Measurements from ENCODE around the gene CCDC154.
"Not testable (repeated sequence)": the region's sequence is repeated elsewhere in the genome, so short reads cannot be mapped to it uniquely, and the experiment has no call there.

Gene CCDC154

DNA sequence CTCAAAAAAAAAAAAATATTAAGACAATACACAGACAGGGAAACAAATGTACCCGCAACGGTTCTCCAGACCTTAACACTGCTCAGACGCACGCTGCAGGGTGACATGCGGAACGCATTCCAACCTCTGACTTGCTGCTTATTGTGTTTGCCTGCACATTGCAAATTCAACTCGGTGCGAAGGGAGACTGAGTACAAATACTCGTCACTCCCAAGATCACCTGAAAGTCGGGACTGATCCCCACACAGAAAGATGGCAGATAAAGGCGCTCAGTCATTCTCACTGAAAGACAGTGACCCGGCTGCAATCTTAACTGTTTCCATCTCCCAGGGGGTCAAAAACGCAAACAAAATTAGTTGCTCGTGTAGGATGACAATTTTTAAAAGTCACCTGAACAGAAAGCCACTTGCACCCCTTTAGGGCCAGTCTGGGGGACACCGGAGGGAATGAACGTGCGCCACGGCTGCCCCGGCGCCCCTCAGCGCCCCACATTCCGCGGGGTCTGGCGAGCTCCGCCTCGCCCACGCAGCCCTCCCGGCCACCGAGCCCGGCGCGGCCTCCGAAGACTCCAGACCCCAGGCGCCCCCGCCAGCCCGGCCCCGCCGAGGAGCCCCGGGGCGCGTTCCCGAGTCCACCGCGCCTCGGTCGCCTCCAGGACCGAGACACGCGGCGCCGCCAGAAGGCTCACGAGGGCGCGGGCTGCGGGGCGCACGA is 29.9 kb upstream of the CCDC154 start:
- DNase-seq = no peak

DNA sequence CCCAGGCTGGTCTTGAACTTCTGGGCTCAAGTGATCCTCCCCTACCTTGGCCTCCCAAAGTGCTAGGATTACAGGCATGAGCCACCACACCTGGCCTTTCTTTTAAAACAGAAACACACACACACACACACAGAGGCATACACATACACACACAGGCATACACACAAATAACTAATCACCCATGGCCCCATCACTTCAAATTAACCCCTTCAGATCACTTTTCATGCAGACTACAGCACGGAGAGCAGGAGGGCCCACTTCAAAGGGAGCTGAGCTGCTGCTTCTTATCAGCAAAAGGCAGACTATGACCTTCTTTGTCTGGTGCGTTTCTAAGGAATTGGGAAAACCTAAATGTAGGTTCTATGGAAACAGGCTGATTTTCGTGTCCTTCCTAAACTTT is 28.6 kb upstream of the CCDC154 start:
- DNase-seq = no peak

DNA sequence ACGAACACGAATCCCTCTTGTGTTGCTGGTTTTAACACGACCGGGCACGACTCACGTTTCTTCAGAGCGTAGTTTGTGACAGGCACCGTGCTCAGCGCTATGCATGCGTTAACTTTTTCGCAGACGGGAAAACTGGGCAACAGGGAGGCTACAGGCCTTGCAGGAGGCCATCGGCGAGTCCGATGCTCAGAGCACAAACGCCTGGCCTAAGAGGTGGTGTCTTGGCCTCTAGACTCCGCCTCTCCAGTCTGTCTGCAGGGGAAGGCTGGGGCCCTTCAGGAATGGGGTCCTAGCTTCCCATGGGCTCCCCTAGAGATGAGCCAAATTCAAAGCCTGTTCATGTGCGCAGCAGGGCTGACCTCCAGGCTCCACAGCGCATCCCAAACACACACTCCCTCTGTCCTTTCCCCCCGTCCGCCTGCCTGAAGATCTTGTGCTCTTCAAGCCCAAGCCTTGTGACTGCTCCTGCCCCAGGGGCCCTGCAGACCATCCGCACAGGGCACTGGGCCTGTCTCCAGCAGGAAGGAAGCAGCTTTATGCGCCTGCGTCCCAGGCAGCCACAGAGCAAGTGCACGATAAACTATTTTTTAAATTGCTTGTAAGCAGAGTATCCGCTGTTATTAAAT is 27.3 kb upstream of the CCDC154 start:
- DNase-seq = no peak

DNA sequence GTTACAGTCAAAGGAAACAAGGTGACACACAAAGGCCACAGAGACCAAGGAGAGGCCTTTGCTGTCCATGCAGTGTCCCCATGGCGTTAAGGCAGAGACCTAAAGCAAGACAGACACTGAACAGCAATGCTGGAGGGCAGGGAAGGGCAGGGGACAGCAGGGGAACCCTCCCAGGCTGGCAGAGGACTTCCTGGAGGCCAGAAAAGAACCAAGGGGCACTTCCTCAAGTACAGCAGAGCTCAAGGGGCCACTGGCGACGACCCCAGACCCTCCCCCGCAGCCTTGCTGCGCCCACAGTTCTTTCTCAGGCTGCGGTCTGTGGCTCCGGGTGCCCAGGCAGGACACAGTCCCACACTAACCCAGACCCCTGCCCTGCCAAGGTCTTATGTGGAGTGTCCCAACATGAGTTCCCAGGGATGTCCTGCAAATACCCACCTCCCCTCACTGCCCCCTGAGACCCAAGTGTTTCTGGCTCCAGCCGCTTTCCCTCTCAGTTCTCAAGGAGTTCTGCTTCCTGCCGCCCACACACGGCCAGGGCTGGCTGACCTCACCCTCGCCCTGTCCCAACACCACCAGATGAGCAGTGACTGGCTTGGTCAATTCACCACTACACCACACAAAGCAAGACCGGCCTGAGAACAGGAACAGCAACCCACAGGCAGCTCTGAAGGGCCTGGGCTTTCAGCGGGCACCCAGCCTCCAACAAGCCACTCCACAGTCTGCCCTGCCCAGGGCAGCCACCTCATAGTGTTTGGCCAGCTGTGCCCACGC is 26.3 kb upstream of the CCDC154 start:
- DNase-seq = no peak

DNA sequence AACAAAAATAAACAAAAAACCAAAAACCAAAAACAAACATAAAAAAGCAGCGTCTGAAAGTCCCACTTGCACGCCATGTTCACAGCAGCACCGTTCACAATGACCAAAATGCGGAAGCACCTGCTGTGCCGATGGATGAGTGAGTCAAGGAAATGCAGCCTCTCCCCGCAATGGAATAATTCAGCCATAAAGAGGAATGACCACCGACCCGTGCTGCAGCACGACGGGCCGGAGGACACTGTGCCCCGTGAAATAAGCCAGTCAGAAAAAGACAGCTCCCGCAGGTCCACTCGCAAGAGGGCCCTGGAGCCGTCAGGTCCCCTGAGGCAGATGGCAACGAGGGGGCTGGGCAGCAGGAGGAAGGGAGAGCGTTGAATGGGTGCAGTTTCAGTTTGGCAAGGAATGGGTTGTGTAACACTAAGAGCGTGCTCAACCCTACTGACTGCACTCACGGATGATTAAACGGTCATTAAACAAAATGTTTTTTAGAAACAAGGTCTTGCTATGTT is 25.4 kb upstream of the CCDC154 start:
- DNase-seq = no peak

- not testable (repeated sequence) for DNase-seq
Measured at GRCh38 chr16:1469141-1469540, 24.8 kb upstream of the CCDC154 start.

DNA sequence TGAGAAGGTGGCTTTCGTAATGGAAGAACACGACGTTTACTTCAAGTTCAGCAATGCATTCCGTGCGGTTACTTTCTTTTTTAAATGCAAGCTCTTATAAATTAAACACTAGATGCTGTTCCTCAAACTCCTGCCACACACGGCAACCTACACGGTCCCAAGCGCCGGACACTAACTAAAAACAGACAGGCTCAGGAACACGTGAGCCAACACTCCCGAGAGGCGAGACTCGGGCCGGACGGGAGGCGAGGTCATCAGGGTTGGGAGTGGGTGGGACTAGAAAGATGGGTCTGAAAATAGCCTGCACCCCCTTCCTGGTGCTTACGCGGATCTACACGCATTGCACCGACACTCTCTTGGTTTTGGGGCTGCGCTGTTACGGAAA is 24.1 kb upstream of the CCDC154 start:
- no peak for DNase-seq

DNA sequence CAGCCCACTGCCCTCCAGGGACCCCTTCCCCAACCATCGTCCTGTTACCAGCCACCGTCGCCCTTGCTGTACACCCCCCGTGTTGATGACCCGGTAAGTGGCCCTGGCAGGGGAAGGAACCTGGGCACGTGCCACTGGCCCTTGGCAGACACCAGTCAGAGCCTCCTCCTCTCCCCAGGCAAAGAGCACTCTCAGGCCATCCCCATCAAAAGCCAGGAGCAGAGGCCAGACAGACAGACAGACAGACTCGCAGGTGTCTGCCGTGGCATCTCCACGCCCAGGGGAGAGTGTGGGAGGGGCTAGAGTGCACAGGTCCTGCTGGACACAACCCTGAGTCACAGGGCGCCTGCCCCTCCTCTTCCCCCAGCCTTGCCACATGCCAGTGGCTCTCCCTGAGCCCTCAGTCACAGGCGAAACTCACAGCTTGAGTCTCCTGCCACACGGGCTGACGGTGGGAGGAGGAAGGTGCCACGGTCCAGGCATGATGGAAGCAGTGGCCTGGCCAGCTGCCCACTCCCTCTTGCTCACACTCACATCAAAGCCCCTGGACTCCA is 22.7 kb upstream of the CCDC154 start:
- DNase-seq = no peak

- DNase-seq = no peak
Measured at GRCh38 chr16:1466054-1466453, 21.7 kb upstream of the CCDC154 start.

DNA sequence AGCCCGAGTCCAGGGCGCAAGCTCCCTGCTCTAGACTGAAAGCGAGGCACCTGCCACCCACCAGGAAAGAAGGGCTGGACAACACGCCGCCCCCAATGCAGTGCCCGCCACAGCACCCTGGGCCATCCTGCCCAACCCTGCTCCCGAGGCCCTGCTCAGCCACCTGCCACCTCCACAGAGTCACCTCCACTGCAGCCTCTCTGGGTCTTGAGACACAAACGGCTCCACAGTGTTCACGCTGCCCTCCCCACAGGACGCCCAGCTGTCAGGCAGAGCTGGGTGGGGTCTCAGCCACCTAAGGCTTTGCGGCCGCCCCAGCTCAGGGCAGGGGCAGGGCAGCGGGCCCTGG is 21.2 kb upstream of the CCDC154 start:
- no peak for DNase-seq

GRCh38 chr16:1464894-1465566 is 20.7 kb upstream of the CCDC154 start:
- DNase-seq = no peak

DNA sequence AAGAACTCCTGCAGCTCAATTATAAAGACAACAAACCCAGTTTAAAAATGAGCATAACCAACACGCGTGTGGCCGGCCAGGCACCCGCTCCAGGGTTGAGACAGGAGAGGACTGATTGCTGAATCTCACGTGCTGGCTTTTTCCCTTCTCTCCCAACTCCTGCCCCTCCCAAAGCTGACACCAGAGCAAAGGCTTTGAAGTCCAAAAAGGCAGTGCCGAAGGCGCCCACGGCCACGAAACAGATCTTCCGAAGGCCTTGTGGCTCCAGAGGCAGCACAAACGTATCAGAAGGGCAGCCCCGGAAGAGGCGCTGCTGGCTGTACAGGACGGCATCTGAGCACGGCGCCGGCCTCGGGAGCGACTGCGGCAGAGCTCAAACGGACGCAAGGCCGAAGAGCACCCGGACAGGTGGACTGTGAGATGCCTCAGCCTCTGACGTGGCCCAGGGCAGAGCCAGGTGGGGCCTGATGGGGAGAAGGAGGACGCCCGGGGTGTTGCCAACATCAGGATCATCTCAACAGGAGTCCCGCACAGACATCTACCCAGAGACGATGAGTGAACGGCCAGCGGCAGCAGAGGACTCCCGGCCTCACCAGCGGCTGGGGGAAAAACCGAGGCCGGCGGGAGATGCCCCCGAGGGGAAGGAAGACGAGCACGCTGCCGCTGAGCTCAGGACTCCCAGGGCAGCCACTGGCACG is 20.0 kb upstream of the CCDC154 start:
- DNase-seq = no peak

- DNase-seq = no peak
Measured at GRCh38 chr16:1461146-1461545, 16.8 kb upstream of the CCDC154 start.

DNA sequence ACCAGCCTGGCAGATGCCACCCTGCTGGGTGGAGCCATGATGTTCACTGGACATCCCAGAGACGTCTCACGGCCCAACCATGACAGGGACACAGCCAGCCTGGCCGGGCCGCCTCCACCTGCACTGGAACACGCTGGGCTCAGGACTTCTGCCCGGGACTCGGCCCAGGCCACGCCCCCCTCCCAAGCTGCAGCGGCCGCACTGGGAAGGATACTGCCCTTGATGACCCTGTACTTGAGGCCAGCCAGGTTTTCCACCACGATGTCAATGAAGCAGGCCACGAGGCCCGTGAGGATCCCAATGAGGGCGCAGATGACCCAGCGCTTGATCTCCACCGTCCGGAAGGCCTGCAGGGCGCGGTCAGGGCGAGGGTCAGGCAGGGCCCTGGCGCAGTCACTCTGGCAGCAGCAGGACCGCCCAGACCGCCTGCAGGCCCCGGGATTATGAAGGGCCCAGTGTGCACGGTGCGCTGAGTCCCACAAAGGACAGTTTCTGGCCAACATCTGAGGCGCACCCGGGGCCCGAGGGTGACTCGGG is 16.3 kb upstream of the CCDC154 start:
- DNase-seq = no peak

GRCh38 chr16:1459967-1460366 is 15.6 kb upstream of the CCDC154 start:
- no peak for DNase-seq

DNA sequence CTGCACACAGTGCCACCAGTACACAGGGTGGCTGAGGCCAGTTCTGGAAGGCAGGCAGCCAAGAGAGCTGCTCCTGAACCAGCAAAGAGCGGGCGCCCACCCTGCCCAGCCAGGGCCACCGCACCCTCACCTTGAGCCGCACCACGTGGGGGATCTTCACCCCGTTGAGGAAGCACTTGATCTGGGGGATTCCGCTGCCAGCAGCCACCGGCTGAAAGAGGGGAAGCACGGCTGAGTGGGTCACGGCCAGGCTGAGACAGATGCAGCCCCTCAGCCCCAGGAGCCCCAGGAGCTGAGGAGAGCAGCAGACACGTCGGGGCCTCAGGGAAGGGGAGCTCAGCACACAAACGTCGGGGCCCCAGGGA is 14.6 kb upstream of the CCDC154 start:
- DNase-seq = no peak

- no peak for DNase-seq
Measured at GRCh38 chr16:1458336-1458976, 14.1 kb upstream of the CCDC154 start.

DNA sequence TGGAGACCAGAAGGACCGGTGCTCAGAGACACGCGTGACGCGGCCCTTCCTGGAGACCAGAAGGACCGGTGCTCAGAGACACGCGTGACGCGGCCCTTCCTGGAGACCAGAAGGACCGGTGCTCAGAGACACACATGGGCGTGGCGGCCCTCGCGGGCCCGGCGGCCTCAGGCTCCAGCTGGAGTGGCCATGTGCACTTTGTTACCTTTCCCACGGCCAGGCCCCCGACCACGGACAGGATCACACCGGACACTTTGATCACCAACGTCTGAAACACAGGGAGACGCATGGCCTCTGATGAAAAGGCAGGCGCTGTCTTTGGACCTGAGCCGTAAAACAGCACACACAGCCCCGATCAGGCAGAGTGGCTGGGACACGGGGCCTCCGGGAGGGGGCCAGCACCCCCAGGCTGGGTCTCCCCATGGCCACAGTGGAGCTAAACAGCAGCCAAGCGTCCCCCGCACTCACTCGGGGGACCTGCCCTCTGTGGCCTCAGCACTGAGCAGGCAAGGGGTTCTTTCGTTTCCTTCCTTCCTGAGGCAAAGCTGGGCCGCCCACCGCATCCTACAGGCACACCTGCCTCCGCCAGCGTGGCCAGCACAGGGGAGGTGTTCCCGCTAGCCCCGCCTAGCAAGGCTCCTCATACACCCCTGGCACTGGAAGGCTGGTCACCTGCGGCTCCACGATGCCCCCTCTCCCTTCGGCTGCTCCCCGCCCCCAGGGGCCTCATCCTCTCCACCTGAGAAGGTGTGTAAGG is 13.3 kb upstream of the CCDC154 start:
- no peak for DNase-seq

- no peak for DNase-seq
Measured at GRCh38 chr16:1456951-1457350, 12.6 kb upstream of the CCDC154 start.

DNA sequence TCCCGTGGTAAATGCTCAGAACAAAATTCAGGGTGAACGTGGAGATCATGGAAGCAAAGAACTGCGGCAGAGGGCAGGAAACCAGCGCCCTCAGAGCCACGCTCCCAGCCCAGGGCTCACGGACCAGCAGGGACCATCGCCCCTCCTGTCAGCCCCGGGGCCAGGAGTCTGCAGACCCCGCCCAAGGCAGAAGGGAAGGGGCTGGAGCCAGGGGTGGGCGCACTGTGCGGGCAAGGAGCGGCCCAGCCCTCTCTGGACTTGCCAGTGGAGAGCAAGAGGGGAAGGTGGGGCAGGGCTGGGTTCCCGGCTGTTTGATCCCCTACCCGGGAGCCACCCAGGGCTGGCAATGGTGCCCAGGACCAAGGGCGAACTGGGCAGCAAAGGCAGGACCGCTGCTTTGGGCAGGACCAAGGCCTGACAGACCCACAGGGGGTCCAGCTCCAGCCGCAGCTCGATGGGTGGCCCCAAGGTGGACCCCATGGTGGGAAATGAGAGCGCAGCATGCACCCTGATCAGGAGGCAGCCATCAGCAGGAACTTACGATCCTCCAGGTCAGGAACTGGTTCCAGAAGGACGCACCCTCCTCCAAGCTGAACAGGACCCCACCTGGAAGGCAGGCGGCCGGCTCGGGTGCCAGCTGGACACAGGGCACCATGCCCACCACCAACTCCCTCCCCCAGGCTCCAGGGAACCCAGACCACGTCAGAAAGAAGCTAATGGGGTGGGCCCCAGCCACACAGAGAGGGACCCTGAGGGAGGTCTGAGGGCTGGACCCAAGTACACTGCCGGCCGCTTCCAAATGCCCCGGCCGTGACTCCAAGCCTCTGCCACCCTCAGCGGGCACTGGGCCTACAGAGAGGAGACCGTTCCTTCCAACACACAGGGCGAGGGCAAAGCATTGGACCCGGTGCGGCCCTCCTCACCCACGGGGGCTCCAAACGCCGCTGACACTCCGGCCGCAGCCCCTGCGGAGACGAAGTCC is 11.1 kb upstream of the CCDC154 start:
- no peak for DNase-seq

All from NCI-H1436 treated with DMSO at 0.1 percent for 48 hours (cell line).